Measurements from ENCODE around the gene CALML6.

CALML6 gene

DNA sequence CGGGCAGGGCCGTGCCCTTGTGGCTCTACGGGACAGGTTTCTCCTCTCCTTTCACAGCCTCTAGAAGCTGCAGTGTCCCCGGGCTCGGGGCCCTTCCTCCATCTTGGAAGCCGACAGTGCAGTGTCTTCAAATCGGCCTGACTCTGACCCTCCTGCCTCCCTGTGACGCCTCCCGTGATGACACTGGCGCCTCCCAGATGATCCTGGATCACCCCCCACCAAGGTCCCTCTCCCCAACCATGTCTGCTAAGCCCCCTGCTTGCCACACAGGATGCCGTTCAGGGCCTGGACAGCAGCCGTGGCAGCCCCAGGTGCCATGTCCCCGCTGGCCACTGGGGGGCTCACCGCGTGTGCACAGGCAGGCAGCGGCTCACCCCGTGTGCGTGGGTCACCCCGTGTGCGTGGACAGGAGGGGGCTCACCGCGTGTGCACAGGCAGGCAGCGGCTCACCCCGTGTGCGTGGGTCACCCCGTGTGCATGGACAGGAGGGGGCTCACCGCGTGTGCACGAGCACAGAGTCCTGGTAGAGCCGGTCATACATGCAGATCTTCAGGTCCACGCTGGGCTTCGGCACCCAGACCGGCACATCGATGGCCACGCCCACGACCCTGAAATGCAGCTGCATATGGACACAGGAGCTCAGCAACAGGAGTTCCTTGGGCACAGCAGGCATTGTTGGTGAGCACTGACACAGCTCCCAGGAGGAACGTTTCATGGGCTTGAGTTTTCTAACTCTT is 28.9 kb downstream of the CALML6 start:
- DNase-seq = no peak

DNA sequence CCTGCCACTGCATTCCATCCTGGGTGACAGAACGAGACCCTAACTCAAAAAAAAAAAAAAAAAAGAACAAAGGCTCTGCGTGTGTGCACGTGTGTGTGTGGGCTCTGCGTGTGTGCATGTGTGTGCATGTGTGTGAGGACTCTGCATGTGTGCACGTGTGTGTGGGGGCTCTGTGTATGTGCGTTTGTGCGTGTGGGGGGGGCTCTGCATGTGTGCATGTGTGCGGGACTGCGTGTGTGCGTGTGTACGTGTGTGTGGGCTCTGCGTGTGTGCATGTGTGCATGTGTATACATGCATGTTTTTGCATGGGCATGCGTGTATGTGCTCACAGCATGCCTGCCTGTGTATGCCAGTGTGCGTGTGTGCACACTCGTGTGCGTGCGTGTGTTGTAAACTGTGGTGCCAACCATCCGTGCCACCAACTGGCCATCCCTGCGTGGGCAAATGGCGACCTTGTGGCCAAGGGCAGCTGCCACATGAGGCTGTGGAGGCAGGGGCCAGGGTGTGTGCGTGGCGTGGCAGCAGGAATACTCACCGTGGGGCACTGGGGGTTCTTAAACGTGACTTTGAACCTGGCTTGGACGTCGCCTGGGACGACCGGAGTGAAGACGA is 30.8 kb downstream of the CALML6 start:
- no peak for DNase-seq

DNA sequence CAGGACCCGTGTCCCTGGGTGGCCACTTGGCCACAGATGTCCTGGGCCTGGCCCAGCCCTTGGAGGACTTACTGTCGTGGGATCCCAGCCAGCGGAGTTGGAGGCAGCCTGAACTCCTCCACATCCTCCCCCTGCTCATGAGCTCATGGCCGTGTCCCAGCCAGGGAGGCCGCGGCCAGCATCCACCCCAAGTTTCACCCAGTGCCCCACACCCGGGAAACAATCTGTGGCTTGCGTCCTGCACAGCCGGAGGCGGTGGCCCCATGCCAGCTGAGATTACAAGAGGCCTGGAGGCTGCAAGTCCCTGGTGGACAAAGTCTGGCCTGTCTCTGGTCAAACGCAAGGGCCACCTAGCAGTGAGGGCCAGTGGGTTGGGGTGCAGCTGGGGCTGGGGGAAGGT is 31.5 kb downstream of the CALML6 start:
- DNase-seq = no peak

DNA sequence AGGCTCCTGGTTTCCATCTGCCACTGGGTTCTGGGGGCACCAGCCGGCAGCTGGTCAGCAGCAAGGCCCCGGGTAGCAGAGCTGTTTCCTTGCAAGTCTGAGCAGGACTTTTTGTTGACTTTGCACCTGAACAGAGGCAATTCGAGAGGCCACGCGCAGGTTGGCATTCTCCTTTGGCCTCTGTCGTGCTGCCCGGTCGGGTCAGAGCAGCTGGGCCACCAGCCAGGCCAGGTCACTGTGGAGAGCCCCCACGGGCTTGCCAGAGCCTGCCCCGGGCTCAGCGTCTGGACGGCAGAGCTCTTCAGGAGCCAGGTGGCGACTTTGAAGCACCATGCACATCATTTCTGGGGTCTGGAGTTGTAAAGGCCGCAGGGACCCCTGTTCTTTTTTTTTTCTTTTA is 32.4 kb downstream of the CALML6 start:
- DNase-seq = no peak

DNA sequence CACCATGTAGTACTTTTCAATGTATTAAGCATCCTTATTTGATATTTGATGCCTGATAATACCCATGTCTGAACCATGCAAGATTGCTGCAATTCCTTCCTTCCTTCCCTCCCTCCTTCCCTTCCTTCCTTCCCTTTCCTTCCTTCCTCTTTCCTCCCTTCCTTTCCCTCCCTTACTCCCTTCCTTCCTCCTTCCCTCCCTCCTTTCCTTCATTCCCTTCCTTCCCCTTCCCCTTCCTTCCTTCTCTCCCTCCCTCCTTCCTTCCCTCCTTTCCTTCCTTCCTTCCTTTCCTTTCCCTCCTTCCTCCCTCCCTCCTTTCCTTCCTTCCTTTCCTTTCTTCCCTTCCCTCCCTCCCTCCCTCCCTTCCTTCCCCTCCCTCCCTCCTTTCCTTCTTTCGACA is 33.7 kb downstream of the CALML6 start:
- DNase-seq = no peak

DNA sequence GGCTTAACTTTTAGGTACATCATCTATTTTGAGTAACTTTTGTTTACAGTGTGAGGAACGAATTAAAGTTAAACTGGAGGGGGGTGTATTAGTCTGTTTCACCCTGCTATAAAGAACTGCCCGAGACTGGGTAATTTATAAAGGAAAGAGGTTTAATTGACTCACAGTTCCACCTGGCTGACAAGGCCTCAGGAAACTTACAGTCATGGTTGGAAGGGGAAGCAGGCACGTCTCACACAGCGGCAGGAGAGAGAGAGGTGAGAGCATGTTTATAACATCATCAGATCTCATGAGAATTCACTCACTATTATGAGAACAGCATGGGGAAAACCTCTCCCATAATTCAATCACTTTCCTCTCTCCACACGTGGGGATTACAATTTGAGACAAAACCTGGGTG is 35.9 kb downstream of the CALML6 start:
- DNase-seq = no peak

DNA sequence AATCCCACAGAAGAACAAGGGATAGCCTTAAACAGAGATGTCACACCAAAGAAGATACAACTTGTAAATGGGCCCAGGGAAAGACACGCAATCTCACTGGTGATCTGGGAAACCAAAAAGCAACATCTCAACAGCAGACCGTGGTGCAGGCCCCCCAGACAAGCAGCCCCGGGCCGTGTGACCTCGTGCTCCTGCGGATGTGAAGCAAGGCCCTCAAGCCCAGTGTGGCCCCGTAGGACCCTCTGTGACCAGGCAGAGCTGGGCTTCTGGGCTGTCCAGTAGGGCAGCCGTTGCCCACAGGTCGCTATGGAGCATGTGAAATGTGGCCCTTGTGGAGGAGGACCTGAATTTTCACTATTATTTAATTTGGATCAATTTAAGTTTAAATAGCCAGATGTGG is 39.0 kb downstream of the CALML6 start:
- no peak for DNase-seq

DNA sequence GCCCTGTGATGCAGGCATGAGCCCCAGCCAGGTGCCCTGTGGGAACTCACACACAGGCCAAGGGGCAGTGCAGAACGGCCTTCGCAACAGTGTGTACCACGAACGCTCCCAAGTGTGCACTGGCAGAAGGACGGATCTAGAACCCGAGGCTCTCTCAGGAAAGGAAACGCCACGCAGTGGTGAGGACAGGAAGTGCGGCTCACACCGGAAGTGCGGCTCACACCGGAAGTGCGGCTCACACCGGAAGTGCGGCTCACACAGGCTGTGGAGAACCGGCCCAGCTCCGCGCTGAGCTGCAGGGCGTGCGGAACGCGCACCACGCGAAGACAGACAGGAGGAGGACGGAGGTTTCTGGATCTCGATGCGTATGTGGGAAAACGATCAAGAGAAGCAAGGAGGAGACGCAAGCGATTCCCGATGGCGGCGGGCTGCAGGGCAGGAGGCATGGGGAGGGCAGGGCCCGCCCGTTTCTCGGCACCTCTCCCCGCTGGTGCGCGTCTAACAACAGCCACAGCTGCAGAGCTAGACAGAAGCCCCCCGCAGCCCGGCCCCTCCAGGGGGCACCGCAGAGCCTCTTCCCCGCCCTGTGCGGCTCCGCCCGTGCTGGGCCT is 39.9 kb downstream of the CALML6 start:
- no peak for DNase-seq

DNA sequence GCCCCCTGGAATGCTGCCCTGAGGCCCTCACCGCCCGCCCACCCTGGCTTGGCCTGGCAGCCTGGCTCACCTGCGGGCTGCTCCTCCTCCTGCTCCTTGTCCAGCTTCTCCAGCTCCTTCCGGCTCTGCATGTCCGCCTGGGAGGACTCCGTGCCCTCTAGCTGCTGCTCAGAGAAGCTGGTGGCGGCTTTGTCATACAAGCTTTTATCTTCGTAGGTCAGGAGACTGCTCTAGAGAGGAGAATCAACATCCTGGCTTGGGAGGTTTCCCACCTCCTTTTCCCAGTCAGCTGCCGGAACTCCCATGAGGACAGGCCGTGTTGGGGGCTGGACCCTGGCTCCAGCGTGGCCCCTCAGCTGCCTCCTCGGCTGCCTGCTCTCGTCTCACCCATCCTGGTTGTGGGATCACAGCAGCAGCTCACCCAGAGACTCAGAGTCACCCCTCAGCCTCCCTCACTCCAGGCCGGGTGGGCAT is 40.6 kb downstream of the CALML6 start:
- DNase-seq = no peak

DNA sequence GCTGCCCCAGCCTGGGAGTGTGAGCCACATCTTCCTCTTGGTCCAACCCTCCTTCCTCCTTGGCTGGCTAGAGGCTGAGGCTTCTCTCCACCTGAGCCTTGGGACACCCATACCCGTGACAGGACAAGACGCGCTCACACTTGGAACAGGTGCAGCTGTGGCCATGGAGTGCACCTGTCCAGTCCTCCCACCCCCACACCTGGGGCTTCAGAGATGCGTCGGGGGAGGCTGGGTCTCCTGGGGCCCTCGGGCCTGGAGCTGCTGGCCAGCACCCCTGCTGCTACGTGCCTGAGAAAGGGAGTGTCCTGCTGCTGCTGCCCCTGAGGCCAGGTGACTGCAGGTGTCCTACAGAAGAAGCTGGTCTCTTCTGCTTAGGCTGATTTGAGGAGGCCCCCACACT is 41.0 kb downstream of the CALML6 start:
- DNase-seq = no peak

DNA sequence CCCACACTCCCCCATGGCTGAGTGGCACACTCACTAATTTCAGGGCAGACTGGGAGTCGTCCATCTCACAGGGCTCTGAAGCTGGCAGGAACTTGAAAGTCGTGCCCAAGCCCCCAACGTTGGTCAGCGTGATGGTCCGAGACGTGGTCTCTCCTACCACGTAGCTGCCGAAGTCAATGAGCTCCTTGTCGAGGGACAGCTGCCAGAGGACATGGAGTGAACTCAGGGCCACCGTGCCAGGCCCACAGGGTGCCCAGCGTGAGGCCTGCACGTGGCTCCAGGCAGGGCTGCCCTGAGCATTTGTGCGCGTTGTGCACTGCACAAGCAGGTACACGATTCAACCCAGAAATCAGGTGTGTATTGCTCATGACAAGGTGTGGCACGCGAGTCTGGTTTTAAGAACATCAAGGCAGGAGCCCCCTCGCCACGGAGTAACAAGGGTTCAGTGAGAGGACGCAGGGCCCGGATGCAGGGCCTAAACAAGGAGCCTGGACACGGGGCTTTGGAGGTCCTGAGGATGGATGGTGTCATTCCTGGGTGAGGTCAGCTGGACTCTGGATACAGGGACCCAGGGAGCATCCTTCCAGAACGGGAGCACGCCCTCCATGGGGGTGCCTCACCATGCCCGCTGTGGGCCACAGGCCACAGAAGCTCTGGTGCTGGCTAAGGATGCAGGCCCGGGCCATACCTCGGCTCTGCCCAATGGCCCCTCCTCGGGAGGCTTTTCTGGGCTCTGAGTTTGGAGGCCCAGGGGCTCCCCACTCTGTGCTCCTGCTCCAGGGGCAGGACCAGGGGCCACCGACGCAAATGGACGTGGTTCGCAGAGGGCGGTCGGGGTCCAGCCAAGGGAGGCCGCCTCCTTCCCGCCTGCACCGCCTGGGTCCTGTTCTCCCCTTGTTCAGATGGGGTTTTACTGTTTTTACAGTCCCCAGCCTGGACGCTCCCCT is 41.8 kb downstream of the CALML6 start:
- no peak for DNase-seq

DNA sequence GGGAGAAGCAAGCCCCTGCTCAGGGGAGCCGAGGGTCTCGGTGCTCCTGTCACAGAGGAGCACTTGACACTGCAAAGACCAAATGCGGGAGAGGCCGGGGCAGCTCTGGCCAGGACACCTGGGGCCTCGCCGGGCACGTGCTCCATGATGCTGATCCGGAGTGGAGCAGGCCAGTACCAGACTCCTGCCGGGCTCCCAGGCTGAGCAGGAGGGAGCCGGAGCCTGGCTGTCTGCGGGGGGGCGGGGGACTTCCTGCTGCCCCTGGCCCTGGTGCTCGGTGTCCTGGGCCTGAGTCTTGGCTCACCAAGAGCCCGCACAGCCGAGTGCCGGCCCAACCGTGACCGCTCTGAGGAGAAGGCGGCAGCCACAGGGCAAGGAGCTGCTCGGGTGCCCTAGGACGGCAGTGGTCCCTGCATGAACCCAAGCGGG is 42.5 kb downstream of the CALML6 start:
- DNase-seq = no peak

DNA sequence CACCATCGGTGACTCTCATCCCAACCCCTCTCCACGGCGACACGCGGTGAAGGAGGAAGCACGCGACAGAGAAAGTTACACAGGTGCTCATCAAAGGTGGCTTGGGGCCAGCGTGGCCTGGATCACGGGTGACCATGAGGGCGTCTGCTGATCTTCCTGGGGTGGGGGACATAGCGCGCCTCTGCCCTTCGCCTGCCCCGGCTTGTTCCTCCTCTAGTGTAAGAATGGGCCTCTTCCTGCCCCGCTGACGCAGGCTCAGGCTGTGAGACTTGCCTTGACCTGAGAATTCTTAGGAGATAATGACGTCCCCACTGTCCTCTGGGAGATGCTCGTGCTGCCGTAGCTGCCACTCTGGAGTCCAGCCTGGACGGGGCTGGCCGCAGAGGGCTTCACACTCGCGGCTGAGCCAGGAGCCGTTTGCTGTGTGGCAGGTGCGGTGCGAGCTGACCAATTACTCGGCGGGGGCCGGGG is 43.0 kb downstream of the CALML6 start:
- no peak for DNase-seq

DNA sequence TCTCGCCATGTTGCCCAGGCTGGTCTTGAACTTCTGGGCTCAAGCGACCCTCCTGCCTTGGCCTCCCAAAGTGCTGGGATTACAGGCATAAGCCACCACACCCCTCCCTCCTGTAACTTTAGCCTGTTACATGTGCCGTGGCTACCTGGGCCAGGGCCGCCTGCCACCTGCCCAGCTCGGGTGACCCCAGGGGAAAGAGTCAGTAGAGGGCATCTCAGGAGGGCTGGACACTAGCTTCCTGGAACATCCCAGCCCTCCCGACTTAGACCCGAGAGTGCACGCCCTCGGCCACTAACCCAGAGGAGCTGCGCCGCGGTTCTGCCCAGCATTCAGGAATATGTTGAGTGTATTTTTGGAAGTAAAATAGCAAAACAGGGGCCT is 44.4 kb downstream of the CALML6 start:
- DNase-seq = no peak

DNA sequence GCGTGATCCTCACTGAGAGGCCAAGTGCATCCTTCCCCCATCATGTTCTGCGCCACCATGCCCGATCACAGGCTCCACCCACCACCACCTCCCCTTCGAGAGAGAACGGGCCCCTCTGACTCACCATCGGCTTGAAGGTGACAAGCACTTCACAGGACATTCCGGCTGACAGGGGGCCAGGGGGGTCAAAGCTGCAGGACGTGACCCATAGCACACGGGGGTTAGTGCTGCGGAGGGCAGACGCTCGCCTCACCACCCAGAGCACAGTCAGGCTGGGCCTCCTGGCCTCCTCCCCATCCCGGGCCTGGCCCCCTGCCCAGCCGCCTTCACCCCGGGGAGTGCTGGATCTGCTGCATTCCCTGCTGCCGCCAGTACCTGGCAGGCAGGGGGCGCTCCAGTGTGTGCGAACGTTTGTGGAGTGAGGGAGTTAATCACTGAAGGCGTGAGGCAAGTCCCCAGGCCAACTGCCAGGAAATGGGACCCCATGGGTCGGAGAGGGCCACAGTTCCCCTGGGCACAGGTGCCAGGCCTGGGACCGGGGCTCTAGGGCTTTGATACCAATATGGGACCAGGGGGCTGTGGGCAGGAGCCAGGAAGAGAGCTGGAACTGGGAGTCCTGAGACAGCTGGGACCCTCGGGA is 44.9 kb downstream of the CALML6 start:
- no peak for DNase-seq

DNA sequence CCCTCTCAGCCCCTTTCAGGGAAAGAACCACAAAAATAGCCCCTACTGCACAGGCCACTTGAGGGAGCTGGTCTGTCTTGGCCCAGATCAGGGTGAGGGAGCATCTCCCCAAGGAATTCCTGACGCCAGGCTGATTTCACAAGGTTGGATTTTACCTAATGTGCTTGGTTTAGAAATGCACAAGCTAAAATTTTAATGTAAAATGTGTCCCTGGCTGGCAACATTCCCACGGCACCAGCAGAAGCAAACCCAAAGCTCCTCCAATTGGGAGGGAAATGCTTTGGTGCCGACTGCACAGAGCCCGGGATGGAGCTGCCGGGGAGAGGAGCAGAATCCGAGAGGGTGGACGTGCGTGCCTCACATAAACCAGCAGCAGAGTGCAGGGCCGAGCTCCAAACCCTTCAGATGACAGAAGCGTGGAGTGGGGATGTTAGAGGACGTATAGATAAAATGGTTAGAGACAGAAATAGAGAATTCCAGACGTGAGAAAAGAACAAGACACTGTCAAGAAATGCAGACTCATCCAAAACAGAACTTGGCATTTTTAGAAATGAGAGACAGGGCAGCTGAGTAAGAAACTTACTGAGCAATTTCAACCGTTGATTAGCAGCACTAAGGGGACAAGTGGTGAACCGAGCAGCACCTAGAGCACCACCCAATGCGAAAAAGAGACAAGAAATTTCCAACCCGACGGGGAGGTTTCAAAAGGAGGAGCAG is 45.6 kb downstream of the CALML6 start:
- no peak for DNase-seq

DNA sequence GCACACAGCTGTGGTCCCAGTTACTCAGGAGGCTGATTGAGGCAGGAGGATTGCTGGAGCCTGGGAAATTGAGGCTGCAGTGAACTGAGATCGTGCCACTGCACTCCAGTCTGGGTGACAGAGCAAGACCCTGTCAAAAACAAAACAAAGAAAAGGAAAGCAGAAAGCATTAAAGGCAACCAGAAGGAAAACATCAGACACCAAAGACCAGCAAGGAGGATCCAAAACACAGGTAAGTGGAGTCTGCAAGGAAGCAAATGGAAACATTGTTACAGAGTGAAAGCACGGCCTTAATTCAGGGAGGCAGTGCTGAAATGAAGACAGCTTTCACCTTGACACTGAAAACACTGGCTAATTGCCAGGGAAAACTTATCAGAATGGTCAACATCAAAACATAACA is 47.7 kb downstream of the CALML6 start:
- DNase-seq = no peak

DNA sequence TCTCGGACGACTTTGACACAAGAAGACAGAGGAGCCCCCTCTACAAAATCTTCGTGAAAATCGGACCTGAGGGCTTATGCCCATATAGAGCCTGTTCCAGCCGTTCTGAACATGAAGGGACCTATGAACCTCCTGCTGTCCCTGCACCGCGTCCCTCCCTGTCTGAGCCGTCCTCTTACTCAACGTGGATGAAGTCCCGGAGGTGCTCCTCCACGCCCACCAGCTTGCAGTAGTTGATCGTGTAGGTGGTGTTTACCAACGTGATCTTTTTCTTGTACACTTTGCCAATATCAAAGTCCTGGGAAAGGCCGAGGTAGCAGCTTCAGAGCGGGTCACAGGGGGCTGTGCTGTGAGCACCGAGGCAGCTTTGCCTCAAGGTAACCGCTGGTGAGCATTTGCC is 48.5 kb downstream of the CALML6 start:
- no peak for DNase-seq

DNA sequence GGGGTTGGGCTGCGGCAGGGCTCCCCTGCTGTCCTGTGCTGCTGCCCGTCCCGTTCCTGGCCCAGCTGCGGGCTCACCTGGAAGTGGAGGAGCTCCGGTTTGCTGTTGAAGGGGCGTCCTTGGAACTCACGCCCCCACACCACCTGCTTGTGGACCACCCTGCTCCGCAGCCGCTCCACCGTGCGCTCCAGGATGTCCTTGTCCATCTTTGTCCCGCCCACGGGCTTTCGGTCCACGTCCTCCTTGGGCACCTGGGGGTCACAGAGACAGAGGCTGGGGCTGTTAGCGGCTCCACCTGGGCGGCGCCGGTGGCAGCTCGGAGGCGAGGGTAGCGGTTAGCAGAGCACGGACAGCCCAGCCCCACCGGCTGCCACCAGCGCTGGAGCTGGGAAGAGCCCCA is 49.8 kb downstream of the CALML6 start:
- DNase-seq = no peak

DNA sequence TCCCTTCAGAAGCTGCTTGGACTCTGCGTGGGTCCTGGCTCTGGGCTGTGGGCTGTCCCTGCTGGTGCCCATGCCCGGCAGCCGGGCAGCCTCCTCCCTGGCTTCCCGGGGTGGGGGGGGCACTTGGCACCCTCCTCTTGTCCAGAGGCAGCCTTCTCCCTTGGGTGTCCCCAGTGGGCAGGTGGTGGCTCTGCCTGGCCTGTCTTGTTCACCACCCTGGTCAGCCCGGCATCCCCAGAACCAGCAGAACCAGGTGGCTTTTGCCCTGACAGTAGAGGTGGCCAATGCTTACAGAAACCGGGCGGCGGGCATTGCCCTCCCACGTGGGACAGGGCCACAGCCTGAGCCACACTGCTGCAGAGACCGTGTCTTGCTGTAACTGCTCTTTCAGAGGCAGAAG is 50.5 kb downstream of the CALML6 start:
- no peak for DNase-seq

DNA sequence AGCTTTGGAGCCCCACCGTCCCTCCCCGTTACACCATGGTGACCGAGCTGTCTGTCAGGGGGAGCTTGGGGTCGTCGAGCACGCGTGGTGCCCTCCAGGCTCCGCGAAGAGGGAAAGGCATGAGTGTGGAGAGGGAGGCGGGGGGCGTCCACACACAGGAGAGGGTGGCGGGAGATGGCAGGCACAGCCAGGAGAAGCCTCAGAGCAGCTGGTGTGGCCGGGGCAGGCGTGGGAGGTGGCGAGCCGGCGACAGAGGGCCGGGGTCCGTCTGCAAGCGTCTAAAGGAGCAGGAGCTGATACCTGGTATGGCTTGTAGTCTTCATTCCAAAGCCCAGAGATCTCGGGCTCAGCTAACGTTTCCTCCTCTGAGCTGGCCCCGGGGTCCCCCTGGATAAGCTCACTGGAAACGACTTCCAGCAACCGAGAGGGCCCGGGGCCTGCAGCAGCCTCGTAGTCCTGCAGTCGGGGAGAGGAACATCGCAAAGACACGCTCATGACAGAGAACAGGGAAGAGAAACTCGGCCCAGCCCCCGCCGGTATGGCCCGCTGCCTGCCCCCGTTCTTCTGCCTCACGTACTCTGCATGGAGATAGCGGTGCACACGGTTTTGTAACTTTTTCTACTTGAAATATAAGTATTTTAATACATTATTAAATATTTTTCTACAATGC is 51.1 kb downstream of the CALML6 start:
- no peak for DNase-seq

All from GOT3 (cell line).